Measurements from ENCODE around the gene PPP1R12C. TPM values are rescaled to one million over a fixed set of nuclear protein-coding genes. Genes with fewer than 3 reads are reported as not detected.
"Not testable (repeated sequence)": the region's sequence is repeated elsewhere in the genome, so short reads cannot be mapped to it uniquely, and the experiment has no call there.

The PPP1R12C gene
- total RNA-seq, result 112 TPM

DNA sequence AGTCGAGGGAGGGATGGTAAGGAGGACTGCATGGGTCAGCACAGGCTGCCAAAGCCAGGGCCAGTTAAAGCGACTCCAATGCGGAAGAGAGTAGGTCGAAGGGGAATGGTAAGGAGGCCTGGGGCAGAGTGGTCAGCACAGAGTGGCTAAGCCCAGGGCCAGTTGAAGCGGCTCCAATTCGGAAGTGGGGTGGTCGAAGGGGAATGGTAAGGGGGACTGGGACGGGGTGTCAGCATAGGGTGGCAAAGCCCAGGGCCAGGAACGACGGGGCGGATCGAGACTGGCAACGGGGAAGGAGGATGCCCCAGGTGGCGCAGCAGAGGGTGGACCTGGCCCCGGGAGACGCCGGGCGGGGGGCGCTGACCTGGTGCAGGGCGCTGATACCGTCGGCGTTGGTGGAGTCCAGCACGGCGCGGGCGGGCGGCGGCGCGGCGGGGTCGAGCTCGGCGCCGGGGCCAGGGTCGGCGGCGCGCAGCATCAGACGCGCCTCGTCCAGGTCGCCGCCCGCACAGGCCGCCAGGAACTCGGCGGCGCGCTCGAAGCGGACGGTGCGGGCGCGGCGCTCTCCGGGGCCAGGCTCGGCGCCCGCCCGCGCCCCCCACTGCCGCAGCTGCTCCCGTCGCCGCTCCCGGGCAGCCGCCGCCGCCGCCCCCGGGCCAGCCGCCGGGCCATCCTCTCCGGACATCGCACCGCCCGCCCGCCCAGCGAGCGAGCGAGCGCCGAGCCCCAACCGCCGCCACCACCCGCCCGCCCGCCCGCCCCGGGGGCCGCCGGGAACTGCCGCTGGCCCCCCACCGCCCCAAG, at the start of gene PPP1R12C:
PPP1R12C (minus strand) TSS at position 779 of the 804 bp plus-strand sequence; CDS start at position 685, 94 bp downstream.
- DNase-seq (ENCODE audit: low spot score) (peak; percentile 73), ATAC-seq (no peak)
- intact Hi-C loops (cut with DNase I), result no loop called here

DNA sequence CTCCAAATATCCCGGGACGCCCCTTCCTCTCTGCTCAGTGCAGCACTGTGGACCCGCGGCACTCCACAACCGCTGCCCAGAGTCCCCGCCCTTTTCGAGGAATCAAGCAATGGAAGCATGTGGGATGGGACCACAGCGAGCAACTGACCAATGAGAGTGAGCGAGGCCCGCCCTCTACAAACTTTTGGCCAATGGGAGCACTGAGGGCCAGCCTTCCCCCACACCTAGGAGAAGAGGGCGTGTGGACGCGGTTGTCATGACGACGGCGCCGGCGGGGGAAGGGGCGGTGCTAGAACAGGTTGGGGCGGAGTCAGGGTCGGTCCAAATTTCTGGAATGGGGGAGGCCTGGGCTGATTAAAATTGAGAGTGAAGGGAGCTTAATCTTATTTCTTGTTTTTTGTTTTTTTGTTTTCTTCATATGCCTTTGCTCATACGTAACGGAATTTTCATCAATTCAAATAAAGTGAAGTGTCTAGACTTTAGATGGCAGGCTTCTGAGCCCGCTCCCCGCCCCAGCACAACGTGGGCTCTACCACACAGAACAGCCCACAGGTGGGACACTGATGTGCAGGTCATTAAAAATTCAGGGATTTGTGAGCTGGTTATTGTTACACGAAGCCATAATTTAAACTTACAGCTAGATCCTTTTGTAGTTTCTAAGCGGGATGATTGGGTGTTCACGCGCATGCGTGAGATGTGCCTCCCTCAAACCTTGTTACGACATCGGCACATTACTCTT, 49.3 kb upstream of the PPP1R12C start, which contains the start of gene DNAAF3:
DNAAF3 (minus strand) TSS at position 84 of the 739 bp plus-strand sequence. CDS start 200 bp downstream, outside the sequence.
- ATAC-seq (peak; percentile 96), DNase-seq (ENCODE audit: low spot score) (peak; percentile 90)
- intact Hi-C loops (cut with DNase I), result no loop called here

DNA sequence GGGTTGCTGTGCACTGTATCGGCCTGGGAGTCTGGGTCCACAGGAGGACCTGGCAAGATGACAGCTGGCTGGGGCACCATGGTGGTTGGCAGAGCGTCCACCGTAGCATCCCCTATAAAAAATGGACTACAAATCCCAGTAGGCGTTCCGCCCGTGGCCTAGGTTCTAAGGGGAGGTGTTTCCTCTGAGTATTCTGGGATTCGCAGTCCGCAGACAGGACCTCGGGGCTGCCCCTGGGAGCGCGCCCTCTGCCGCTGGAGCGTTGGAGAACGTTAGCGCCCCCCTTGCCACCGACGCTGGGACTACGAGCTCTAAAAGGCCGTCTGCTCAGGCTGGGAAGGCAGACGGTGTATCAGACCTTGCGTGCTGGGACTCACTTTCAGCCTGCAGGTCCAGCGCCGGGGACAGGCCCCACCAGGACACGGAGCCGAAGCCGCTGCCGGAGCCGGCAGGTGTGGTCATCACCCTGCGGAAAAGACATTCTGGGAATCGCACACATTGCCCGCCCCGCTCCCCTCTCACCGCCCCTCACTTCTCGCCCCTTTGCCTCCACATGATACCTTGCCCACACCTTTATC, 48.6 kb upstream of the PPP1R12C start:
- no peak for DNase-seq (ENCODE audit: low spot score)
- intact Hi-C loops (cut with DNase I), result no loop called here
- ATAC-seq, result peak; percentile 60

DNA sequence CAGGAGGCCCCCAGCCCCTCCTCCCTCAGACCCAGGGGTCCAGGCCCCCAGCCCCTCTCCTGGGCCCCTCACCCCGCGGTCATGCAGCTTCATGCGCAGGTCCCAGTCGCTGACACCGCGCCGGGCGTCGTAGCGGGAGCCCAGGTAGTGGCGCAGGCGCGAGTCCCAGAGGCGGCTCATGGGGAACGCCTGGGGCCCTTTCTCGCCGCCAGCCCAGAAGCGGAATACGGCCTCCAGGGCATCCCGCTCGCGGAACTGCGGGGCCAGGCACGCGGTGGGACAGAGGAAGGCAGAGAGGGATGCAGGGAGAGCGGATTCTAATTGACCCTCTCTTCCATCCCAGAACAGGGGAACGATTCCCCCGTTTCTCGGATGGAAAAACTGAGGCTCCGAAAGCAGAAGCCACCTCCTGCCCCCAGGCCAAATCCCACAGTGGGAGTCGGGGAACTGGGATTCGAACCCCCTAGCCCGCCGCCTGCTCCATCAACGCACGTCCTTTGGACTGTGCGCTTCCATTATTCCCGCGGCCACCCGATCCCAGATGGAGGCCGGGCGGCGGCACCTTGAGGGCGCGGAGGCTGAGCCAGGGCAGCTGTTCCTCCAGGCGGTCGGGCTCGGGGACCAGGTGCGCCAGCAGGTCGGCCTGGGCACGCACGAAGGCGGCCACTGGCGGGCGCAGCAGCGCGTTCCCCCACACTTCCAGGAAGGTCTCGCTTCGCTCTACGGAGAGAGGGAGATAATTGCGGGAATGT, 44.3 kb upstream of the PPP1R12C start:
- no peak for ATAC-seq
- DNase-seq (ENCODE audit: low spot score), result no peak
- intact Hi-C loops (cut with DNase I), result no loop called here

DNA sequence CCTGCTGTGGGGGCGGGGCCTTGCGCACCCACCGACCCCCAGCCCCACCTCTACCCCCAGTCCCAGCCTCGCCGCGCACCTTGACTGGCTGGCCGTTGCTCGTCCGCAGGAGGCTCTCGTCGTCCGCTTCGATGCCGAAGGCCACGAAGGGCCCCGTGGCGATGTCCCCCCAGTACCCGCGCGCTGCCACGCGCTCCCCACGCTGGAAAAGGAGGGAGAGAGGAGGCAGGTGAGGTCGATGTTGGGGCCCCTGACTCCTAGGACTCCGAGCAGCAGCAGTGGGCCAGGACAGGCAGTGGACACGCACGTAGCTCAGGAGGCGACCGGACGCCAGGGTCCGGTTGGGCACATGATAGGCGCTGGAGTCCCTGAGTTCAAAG, 43.5 kb upstream of the PPP1R12C start:
- DNase-seq (ENCODE audit: low spot score) (no peak), ATAC-seq (no peak)
- intact Hi-C loops (cut with DNase I), result no loop called here

DNA sequence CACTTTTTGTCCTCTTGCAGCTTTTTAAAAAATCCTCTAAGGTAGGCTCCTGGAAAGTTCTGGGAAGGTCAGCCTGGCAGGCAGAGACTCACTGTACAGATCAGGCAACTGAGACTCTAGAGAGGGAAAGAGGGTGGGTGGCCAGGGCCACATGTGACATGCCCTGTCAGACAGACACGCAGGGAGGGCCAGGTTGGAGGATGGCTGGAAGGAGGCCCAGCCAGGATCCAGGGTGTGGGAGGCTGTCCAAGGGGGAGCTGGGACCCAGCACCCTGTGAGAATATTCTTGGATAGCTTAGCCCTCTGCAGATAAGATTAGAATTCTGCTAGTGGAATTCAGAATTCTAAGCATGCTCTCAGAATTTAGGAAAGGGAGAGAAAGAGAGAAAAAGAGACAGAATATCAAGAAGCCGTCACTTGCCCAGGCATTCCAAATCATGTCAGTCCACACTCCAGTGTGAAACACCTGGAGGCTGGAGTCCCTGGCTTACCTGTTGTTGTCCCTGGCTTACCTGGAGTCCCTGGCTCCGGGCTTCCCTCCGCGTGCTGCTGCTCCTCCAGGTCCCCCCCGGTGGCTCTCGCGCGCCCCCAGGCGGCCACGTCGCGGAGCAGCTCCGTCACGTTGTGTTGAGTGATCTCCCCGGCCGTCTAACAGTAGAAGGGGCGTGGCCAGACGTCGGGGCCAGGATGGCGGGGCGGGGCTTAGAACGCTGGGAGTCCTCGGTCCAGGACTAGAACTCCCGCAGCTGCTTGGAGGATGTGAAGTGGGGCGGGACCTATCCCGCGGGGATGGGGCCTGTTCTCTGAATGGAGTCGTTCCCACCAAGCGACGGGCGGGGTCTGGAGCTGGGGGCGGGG, 42.9 kb upstream of the PPP1R12C start:
- DNase-seq (ENCODE audit: low spot score), result peak; percentile 81
- intact Hi-C loops (cut with DNase I), result no loop called here
- ATAC-seq, result peak; percentile 69

DNA sequence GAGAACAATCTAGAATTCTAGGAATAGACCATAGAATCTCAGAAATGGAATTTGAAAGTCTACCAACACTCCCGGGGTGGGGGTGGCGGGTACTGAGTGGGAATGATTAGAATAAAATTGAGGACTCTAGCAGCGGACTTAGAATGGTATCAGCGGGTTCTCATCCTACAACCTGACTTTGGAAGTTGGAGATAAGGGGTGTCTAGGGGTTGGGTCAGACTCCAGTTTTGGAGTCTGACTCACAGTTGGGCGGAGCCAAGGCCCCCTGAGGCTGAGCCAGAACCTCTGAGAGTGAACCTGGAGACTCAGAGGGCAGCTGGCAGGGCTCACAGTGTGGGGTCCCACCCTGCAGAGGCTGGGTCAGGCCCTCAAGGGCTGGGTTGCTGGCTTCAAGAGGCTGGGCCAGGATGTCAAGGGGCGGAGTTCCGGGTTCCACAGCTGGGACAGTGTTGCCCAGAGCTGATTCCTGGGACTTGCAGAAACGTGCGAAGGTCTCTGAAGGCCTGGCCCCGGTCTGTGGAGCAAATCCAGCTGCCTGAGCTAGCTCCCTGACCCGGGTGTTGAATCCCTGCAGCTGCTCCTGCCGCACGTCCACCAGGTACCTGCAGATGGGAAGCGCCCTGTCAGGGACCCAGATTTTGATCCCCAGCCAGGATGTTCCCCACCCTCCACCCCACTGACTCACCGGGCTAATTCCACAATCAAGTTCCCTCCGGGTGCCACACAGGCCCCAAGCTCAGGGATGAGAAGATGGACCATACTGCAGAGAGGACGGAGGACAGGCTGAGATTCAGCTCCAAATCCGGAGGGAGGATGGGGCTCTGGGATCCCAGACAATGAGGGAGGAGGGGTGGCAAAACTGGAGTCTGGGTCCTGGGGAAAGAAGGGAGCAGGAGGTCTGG, 41.7 kb upstream of the PPP1R12C start:
- ATAC-seq, result peak; percentile 82
- intact Hi-C loops (cut with DNase I), result no loop called here

DNA sequence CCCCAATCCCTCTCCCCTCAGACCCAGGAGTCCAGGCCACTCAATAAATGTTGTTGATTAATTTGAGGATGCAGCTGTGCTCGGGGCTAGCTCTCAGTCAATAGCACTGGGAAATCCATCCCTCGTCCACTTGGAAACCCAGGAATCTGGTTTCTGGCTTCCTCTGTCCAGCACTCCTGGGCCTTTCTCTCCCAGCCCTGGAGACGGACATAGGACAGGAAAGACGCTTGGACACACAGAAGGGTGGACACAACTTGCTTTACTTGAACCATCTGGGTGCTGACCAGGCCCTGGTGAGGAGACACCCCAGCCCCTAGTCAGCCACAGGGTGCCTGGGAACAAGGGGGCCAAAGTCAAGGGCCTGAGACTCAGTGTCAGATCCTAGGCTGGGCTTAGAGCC, 41.0 kb upstream of the PPP1R12C start:
- intact Hi-C loops (cut with DNase I), result no loop called here
- DNase-seq (ENCODE audit: low spot score), result no peak
- ATAC-seq, result no peak

More for the DNA sequence above, 41.7 kb upstream of the PPP1R12C start:
- no peak for DNase-seq (ENCODE audit: low spot score)

DNA sequence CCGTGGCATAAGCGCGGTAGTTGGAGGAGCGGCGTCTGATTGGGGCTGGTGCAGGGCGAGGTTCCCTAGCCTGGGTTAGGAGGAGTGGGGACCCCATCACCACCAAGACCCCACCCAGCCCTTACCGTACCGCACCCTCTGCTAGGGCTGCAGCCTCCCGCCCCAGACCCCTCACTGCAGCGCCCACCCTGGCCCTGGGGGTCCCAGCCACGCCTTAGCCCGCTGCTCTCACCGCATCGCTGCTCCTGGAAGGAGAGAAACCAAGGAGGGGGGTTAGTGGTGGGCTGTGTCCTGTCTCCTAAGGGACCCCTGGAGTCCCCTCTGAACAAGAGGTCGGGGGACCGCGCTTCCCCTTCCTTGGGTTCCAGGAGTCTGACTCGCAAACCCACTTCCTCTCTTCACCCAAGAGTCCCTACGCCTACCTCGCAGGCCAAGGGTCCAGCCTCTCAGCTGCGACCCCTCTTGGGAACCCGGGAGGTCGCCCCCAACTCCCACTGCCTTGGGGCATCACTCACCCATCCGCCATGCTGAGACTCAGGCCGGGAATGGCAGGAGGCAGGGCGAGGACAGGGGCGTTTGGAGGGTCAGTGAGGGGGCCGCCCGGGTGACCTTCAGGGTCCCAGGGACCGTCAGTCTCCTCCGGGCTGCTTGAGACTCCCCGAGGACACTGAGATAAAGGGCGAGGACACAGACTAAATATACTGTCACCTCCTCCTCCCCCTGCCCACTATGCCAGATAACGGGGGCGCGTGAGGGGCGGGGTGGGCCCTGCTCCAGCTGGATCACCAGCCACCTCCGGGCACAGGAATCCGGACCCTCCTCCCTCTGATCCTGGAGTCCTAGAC, 39.8 kb upstream of the PPP1R12C start, which contains the start of gene TNNI3:
TNNI3 (minus strand) TSS at position 669 of the 845 bp plus-strand sequence; CDS start at position 526, 143 bp downstream.
- ATAC-seq, result no peak
- DNase-seq (ENCODE audit: low spot score), result no peak
- intact Hi-C loops (cut with DNase I), result no loop called here

DNA sequence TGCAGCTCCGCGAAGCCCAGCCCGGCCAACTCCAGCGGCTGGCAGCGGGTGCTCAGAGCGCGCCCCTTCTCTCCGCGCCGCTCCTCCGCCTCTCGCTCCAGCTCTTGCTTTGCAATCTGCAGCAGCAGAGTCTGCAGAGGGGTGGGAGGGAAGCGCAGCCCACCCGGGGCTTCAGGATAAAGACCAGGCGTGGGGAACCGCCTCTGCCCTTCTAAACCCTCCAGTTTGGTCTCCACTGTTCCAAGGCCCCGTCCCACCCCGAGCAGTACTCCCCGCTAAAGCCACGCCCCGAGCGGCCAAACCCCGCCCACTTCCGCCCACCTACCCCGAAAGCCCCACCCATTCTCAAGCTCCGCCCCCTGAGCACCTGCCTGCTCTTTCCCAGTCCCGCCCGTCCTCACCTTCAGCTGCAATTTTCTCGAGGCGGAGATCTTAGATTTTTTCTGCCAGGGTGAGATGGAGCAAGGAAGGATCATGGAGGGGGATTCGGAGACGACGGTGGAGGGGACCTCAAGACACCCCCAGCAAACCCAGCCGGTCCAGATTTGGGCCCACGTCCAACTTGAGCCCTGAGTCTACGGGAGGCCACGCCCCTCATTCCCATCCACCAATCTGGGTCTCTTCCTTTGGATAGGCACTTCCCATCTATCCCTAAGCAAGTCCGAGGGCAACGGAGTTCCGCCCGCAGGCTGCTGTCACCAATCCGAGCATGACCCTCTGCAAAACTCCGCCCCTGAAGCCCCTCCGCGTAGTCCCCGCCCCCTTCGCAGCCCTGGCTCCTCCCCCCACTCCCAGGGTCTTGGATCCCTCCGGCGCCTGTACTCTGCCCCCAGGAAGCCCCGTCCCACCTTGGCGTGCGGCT, 39.0 kb upstream of the PPP1R12C start:
- ATAC-seq (no peak), DNase-seq (ENCODE audit: low spot score) (no peak)
- intact Hi-C loops (cut with DNase I), result no loop called here

DNA sequence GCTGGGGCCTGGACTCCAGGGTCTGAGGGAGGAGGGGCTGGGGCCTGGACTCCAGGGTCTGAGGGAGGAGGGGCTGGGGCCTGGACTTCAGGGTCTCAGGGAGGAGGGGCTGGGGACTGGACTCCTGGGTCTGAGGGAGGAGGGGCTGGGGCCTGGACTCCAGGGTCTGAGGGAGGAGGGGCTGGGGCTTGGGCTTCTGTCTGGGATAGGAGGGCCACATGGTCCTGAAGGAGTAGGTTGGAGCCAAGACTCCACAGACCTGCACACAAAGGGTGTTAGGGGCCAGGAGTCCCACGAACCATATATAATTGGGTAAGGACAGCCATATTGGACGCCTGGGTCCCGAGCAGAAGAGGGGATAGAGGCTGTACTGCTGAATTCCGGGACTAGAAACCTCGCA, 38.3 kb upstream of the PPP1R12C start:
- ATAC-seq; intact Hi-C loops (cut with DNase I); DNase-seq (ENCODE audit: low spot score): not testable (repeated sequence)

DNA sequence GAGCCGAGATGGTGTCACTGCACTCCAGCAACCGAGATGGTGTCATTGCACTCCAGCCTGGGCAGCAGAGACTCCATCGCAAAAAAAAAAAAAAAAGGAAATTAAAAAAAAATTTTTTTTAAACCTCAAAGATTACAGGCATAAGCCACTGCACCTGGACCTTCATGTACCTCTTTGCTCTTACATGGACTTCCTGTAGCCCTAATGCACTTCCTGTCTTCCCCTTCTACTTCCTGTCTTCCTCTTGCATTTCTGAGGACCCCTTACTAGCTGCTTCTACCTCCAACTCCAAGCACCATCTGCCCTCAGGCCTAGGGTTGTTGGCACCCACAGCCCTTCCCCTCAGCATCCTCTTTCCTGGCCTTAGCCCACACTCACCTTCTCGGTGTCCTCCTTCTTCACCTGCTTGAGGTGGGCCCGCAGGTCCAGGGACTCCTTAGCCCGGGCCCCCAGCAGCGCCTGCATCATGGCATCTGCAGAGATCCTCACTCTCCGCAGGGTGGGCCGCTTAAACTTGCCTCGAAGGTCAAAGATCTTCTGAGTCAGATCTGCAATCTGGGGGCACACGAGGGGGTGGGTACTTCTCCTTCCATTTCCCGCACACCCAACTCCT, 36.3 kb upstream of the PPP1R12C start:
- no peak for DNase-seq (ENCODE audit: low spot score)
- ATAC-seq, result no peak
- intact Hi-C loops (cut with DNase I), result no loop called here

DNA sequence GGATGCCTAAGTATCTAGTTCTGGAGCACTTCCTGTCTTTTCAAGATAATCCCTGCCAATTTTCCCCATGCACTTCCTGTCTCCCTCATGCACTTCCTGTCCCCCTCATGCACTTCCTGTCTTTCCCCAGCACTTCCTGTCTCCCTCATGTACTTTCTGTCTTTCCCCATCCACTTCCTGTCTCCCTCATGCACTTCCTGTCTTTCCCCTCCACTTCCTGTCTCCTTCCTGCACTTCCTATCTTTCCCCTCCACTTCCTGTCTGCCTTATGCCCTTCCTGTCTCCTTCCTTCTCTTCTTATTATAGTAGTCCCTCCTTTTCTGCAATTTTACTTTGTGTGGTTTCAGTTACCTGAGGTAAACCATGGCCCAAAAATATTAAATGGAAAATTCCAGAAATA, 34.6 kb upstream of the PPP1R12C start:
- ATAC-seq (no peak), DNase-seq (ENCODE audit: low spot score) (no peak)
- intact Hi-C loops (cut with DNase I), result no loop called here

DNA sequence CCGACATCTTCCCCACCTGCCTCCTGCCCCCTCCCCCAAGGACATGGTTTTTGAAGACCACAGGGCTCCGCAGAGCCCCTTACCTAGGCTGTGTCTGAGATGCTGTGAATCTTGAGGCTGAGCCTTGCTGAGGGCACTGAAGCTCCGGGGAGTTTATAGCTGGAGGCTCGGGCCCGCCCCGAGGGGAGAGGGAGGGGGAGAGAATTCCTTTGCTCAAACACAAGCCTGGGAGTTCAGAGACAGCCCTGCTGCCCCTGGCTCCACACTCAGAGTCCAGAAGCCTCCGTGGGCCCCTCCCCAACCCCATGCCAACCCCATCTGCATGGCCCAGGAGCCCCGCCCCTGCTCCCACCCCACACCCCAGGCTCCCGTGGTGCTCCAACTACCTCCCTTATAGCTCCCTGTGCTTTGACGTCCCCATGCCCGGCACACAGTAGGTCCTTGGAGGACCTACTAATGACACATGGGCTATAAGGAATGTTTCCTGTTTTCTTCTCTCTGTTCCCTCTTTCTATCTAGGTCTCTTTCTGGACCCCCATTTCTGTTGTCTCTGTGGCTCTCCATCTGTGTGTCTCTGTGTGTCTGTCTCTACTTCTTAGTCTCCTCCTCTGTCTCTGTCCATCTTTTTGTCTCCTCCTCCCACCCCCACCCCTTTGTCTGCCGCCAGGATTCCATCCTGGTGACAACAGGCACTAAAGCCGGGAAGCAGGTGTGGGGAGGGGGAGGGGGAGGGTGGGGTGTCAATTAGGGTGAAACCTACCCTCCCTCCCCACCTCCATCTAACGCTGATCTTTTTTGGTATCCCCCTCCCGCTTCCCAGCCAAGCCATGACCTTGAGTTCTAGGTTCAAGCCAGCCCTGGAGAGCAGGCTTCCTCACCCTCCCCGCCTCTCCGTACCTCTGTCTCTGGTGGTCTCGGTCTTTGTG, 31.9 kb upstream of the PPP1R12C start, which contains the start of gene TNNT1:
TNNT1 (minus strand) TSS at position 129 of the 926 bp plus-strand sequence. CDS start 2,049 bp downstream, outside the sequence.
- DNase-seq (ENCODE audit: low spot score), result no peak
- intact Hi-C loops (cut with DNase I), result loop anchor here (5.0 kb wide), 1 partner anchor 353 kb away; no protein-coding TSS in a partner anchor
- no peak for ATAC-seq

All from sciatic nerve (tissue), 2 donors.